ENCODE data around the gene SCIN.

DNA sequence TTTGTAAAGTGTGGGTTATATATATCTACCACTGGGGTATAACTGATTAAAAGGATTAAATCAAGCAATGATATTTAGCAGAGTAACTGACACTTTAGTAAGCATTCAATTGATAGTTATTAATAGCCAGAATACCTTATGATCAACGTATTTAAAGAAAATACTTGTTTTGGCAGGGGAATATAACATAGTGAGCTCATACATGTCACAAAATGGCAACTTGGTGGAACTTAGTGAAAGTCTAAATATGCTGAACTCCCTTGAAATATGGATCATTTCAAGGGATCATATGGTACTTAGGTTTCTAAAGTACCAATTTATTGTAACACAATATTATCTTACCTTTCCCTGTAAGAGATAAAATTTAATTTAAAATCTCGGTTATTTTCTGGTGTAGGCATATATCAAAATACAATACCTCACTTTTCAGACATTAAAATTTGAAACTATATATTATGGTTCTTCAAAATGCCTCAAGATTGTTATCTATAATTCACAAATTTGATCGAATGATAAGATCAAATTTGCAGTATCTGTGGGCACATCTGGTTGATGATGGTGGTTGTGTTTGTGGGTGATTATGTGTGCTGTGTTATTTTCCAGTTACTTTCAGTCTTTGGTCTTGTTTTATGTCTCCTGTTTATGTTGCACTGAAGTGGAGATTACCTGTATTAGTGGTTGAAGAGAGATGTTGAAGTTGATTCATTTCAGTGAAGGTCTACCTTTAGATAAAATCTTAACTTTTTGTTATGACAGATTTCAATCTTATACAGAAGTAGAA is 122.1 kb downstream of the SCIN start:
- TF ChIP-seq TAF1 (IDR thresholded peaks at IDR 0.05; ENCODE audit: borderline replicate concordance, insufficient read depth, low read length), result no peak
- no peak for TF ChIP-seq SIN3A (IDR thresholded peaks at IDR 0.05; ENCODE audit: borderline replicate concordance, insufficient read depth, low read length)
- TF ChIP-seq, protein P1, sequence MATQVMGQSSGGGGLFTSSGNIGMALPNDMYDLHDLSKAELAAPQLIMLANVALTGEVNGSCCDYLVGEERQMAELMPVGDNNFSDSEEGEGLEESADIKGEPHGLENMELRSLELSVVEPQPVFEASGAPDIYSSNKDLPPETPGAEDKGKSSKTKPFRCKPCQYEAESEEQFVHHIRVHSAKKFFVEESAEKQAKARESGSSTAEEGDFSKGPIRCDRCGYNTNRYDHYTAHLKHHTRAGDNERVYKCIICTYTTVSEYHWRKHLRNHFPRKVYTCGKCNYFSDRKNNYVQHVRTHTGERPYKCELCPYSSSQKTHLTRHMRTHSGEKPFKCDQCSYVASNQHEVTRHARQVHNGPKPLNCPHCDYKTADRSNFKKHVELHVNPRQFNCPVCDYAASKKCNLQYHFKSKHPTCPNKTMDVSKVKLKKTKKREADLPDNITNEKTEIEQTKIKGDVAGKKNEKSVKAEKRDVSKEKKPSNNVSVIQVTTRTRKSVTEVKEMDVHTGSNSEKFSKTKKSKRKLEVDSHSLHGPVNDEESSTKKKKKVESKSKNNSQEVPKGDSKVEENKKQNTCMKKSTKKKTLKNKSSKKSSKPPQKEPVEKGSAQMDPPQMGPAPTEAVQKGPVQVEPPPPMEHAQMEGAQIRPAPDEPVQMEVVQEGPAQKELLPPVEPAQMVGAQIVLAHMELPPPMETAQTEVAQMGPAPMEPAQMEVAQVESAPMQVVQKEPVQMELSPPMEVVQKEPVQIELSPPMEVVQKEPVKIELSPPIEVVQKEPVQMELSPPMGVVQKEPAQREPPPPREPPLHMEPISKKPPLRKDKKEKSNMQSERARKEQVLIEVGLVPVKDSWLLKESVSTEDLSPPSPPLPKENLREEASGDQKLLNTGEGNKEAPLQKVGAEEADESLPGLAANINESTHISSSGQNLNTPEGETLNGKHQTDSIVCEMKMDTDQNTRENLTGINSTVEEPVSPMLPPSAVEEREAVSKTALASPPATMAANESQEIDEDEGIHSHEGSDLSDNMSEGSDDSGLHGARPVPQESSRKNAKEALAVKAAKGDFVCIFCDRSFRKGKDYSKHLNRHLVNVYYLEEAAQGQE (IDR thresholded peaks at IDR 0.05; ENCODE audit: insufficient read depth in 1 of 2, low read depth in 2 of 2, low read length in 2 of 2), result no peak
- no peak for TF ChIP-seq POLR2AphosphoS5 (IDR thresholded peaks at IDR 0.05; ENCODE audit: low read depth, low read length)
